SU-DHL-6 (cell line): Measurements from ENCODE around the gene LYZL2.
"Not testable (repeated sequence)": the region's sequence is repeated elsewhere in the genome, so short reads cannot be mapped to it uniquely, and the experiment has no call there.

Experiments
- H2AFZ ChIP-seq: fragments of 200-600 bp; sonication (generic); 2 replicates; pipeline ENCODE4 v1.6.1; 2014; ENCODE audit warnings: low read depth, mild to moderate bottlenecking, moderate library complexity, mixed read lengths, antibody characterized with exemption, low read length; ENCODE audit not compliant: severe bottlenecking
- H3F3A ChIP-seq: fragments of 200-600 bp; shearing (Covaris generic); 2 replicates; pipeline ENCODE4 v1.6.0; 2016; ENCODE audit warnings: antibody characterized with exemption, mild to moderate bottlenecking; ENCODE audit not compliant: insufficient read depth
- H3K27ac ChIP-seq: fragments of 200-600 bp; sonication (generic); 2 replicates; pipeline ENCODE4 v1.5.1; 2016; ENCODE audit warnings: low read depth, mild to moderate bottlenecking, low read length, moderate library complexity, mixed read lengths
- H3K27me3 ChIP-seq: fragments of 200-600 bp; sonication (generic), shearing (Covaris generic); 2 replicates; pipeline ENCODE4 v1.6.0; 2014; ENCODE audit warnings: mild to moderate bottlenecking, low read length
- H3K36me3 ChIP-seq: fragments of 200-600 bp; sonication (generic); 2 replicates; pipeline ENCODE4 v1.6.1; 2014; ENCODE audit warnings: mild to moderate bottlenecking, low read length, mixed read lengths
- H3K4me2 ChIP-seq: fragments of 300-600, 200-600 bp; shearing (Covaris generic), sonication (generic); 2 replicates; pipeline ENCODE4 v1.6.0; 2014; ENCODE audit warnings: low read length, low read depth, mild to moderate bottlenecking; ENCODE audit not compliant: poor library complexity, severe bottlenecking
- H3K4me3 ChIP-seq: fragments of 200-600 bp; sonication (generic); 2 replicates; pipeline ENCODE4 v1.5.1; 2014; ENCODE audit warnings: antibody characterized with exemption, low read length, mild to moderate bottlenecking, mixed read lengths; ENCODE audit not compliant: insufficient read depth, poor library complexity, severe bottlenecking
- H3K79me2 ChIP-seq: fragments of 200-600 bp; sonication (generic); 2 replicates; pipeline ENCODE4 v1.6.1; 2014; ENCODE audit warnings: mild to moderate bottlenecking, low read length, moderate library complexity; ENCODE audit not compliant: insufficient read depth
- H3K9ac ChIP-seq: fragments of 200-600 bp; sonication (generic); 2 replicates; pipeline ENCODE4 v1.7.0; 2014; ENCODE audit warnings: mild to moderate bottlenecking, low read length
- H3K9me2 ChIP-seq: fragments of 200-600 bp; sonication (generic); replicated peaks from 2 replicates; pipeline ENCODE4 v1.6.1; 2014; ENCODE audit warnings: low read length; ENCODE audit not compliant: insufficient read depth
- H3K9me3 ChIP-seq: fragments of 200-600 bp; sonication (generic); 2 replicates; pipeline ENCODE4 v1.6.1; 2014; ENCODE audit warnings: low read length, mixed read lengths; ENCODE audit not compliant: insufficient read depth
- H4K20me1 ChIP-seq: fragments of 200-600 bp; sonication (generic); 2 replicates; pipeline ENCODE4 v1.6.1; 2014; ENCODE audit warnings: low read depth, mild to moderate bottlenecking, antibody characterized with exemption, low read length, moderate library complexity, mixed read lengths
- EZH2phosphoT487 ChIP-seq: fragments of 200-600 bp; sonication (generic), shearing (Covaris generic); conservative IDR thresholded peaks from 2 replicates; pipeline ENCODE4 v1.6.1; 2018; ENCODE audit warnings: mild to moderate bottlenecking, antibody characterized with exemption, low read length, moderate library complexity, mixed read lengths
- TF ChIP-seq, protein P1 (sequence below): fragments of 200-600 bp; sonication (generic); IDR thresholded peaks from one replicate; pipeline ENCODE4 v1.5.1; 2017; ENCODE audit warnings: antibody characterized with exemption, mild to moderate bottlenecking, low read length, moderate library complexity; ENCODE audit not compliant: insufficient read depth, poor library complexity, severe bottlenecking

LYZL2 gene

DNA sequence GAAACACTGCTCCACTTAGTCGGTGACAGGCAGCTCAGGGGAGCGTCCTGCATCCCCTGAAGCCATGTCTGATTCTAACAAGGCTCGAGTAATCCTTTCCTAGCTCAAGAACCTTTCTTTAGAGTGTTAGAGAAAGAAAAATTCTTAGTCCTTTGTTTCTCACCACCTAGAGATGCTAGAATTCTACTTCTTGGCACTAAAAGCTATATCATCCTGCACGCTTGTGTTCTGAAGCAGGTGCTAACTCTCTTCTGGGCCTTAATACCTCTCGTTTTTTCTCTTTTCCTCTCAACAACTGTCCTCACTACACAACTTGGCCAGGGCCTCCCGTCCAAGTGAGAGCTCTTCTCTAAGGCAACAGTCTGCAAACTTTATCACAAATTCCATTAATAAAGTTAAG lies at the start of gene LYZL2:
LYZL2 (minus strand) TSS at position 101 of the 400 bp plus-strand sequence. CDS start 2,838 bp downstream, outside the sequence.
- H3K4me2 ChIP-seq: no peak within 1 kb of the TSS
- no peak within 1 kb of the TSS for H3K4me3 ChIP-seq
- H2AFZ ChIP-seq: no peak within 1 kb of the TSS
- no peaks in the 10 kb centered on the region for H3K36me3 ChIP-seq
- H3K9me3 ChIP-seq: no peaks in the 10 kb centered on the region
- H3K9ac ChIP-seq: no peak within 1 kb of the TSS
- no peaks in the 10 kb centered on the region for H3K27me3 ChIP-seq
- TF ChIP-seq EZH2phosphoT487: no peak
- TF ChIP-seq, protein P1, sequence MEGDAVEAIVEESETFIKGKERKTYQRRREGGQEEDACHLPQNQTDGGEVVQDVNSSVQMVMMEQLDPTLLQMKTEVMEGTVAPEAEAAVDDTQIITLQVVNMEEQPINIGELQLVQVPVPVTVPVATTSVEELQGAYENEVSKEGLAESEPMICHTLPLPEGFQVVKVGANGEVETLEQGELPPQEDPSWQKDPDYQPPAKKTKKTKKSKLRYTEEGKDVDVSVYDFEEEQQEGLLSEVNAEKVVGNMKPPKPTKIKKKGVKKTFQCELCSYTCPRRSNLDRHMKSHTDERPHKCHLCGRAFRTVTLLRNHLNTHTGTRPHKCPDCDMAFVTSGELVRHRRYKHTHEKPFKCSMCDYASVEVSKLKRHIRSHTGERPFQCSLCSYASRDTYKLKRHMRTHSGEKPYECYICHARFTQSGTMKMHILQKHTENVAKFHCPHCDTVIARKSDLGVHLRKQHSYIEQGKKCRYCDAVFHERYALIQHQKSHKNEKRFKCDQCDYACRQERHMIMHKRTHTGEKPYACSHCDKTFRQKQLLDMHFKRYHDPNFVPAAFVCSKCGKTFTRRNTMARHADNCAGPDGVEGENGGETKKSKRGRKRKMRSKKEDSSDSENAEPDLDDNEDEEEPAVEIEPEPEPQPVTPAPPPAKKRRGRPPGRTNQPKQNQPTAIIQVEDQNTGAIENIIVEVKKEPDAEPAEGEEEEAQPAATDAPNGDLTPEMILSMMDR: no peak
- H3F3A ChIP-seq: no peaks in the 10 kb centered on the region
- no peaks in the 10 kb centered on the region for H4K20me1 ChIP-seq
- no peaks in the 10 kb centered on the region for H3K79me2 ChIP-seq
- H3K9me2 ChIP-seq: no peaks in the 10 kb centered on the region
- H3K27ac ChIP-seq: no peak within 1 kb of the TSS

DNA sequence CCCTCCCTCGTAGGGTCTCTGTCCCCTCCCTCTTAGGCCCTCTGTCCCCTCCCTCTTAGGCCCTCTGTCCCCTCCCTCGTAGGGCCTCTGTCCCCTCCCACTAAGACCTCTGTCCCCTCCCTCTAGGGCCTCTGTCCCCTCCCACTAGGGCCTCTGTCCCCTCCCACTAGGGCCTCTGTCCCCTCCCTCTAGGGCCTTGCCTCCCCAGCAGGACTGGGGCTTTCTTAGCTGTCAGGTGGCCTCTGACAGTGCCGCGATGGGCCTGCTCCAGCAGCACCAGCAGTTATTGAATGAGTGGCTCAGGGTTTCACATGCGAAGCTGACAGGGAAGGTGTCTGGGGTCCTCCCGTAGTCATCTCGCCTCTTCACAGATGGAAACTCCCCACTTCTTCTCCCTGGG lies 48.1 kb upstream of the LYZL2 start:
- not testable (repeated sequence) for H3K9me3 ChIP-seq, H3K9me2 ChIP-seq, H4K20me1 ChIP-seq, H3K27ac ChIP-seq, H3K4me2 ChIP-seq, H3K27me3 ChIP-seq, H3F3A ChIP-seq, H3K79me2 ChIP-seq, H3K36me3 ChIP-seq, H3K4me3 ChIP-seq, H2AFZ ChIP-seq, H3K9ac ChIP-seq

DNA sequence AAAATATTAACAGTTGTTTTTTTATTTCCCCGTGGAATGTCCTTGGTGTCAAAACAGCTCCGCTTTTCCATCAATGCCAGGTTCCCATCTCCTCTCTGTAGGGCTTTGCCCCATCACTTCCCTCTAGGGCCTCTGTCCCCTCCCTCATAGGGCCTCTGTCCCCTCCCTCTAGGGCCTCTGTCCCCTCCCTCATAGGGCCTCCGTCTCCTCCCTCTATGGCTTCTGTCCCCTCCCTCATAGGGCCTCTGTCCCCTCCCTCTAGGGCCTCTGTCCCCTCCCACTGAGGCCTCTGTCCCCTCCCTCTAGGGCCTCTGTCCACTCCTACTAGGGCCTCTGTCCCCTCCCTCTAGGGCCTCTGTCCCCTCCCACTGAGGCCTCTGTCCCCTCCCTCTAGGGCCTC lies 47.6 kb upstream of the LYZL2 start:
- H3K27me3 ChIP-seq, H3K9me3 ChIP-seq, H3F3A ChIP-seq, H3K27ac ChIP-seq, H2AFZ ChIP-seq, H3K4me3 ChIP-seq, H3K36me3 ChIP-seq, H3K79me2 ChIP-seq, H3K9ac ChIP-seq, H3K4me2 ChIP-seq, H4K20me1 ChIP-seq, H3K9me2 ChIP-seq: not testable (repeated sequence)

DNA sequence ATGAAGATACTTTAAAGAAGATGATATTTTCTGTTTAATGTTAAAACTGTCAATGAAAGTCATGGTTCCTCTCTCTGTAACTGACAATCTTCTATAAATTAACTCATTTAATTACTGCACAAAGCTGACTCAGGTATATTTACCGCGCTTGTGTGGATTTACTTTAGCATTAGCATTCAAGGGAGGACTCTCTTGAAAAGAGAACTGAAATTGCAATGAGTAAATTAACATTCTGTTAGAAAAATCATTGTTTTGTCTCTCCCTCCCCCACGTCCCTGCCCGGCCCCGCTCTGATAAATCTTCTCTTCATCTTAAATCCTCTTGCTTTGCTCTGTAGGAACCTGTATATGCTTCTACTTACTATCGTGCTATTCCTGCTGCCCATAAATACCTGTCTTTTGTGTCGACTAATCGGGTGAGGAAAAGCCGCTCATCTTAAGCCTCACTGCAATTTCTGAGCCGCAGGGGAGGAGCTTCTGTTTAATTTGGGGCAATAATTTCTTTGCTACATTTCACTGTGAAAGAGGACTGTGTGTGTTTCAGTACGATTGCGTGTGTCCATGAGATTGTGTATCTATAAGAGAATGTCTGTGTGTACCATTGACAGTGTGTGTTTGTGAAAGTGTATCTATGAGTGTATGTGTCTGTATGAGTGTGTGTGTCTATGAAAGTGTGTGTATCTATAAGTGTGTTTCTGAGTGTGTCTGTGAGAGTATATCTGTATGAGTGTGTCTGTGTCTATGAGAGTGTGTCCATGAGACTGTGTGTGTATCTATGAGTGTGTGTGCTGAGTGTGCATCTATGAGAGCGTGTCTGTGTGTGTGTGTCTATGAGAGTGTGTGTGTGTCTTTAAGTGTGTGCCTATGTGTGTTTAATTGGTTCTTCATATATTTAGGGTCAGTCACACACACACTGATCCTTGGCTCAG lies 46.5 kb upstream of the LYZL2 start:
- Histone ChIP-seq H3K27me3 (no peaks in the 10 kb centered on the region), H3K27ac (no peak overlapping the region), H3F3A (no peaks in the 10 kb centered on the region), H2AFZ (no peak overlapping the region), H4K20me1 (no peaks in the 10 kb centered on the region), H3K36me3 (no peaks in the 10 kb centered on the region), H3K4me2 (no peak overlapping the region), H3K4me3 (no peak overlapping the region), H3K9ac (no peak overlapping the region), H3K79me2 (no peaks in the 10 kb centered on the region), H3K9me2 (no peaks in the 10 kb centered on the region), H3K9me3 (no peaks in the 10 kb centered on the region)
- TF ChIP-seq EZH2phosphoT487: no peak
- TF ChIP-seq, protein P1: no peak
